ENCODE results near the gene HSF4.

HSF4 gene

DNA sequence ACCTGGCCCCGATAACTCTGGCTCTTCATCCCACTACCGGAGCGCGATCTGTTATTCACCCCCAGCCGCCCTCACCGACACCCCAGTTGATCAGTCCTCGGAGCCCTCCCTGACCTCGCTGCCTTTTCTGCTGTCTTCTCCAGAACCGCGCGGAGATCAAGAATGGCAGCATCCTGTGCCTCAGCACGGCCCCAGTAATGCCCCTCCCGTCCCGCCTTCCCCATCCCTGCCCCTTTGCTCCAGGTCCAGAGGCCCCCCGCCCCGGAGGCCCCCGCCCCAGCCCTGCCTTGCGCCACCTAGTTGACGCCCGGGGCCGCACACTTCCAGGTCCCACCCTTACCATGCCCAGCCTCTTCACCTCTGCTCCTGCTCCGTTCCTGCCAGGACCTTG lies 35.3 kb downstream of the HSF4 start:
- Histone ChIP-seq H3K4me2 (ENCODE audit: low read length) (peak overlapping the region; percentile 53), H3K4me1 (ENCODE audit: control insufficient read depth, low read depth, low read length) (no peaks in the 10 kb centered on the region), H4K5ac (ENCODE audit: low read length) (no peak overlapping the region), H3K9ac (ENCODE audit: low read length) (peak overlapping the region; percentile 62), H3K79me1 (ENCODE audit: low read length) (peaks cover under 1% of the 10 kb centered on the region), H2AK5ac (ENCODE audit: low read length) (no peak overlapping the region), H3K23ac (ENCODE audit: low read length) (no peak overlapping the region), H2BK5ac (ENCODE audit: low read length) (no peak overlapping the region), H2BK120ac (ENCODE audit: low read depth, low read length) (no peak overlapping the region), H4K8ac (ENCODE audit: low read depth, low read length) (no peak overlapping the region), H3K27ac (ENCODE audit: low read depth, low read length) (no peak overlapping the region), H3K18ac (ENCODE audit: low read length) (no peak overlapping the region), H3K4me3 (ENCODE audit: low read length) (peak overlapping the region; percentile 42), H3K4ac (ENCODE audit: low read depth, low read length) (no peak overlapping the region), H3K27me3 (ENCODE audit: insufficient read depth, low read length, poor library complexity) (no peaks in the 10 kb centered on the region), H3K56ac (ENCODE audit: low read length) (peak overlapping the region; percentile 81), H3K79me2 (ENCODE audit: control insufficient read depth, insufficient read depth, low read length) (no peaks in the 10 kb centered on the region), H2BK15ac (replicated peaks; ENCODE audit: low read depth) (no peak overlapping the region), H3K36me3 (ENCODE audit: control insufficient read depth, insufficient read depth, low read length) (peaks cover 23% of the 10 kb centered on the region)
- no CpG with 5 or more reads among the region's 22 CpGs for WGBS (ENCODE audit: extremely low coverage, insufficient coverage, low lambda C conversion rate)
- DNase-seq, result peak; percentile 61

- Histone ChIP-seq H3K23ac (ENCODE audit: low read length) (no peak overlapping the region), H2AK5ac (ENCODE audit: low read length) (no peak overlapping the region), H4K5ac (ENCODE audit: low read length) (no peak overlapping the region), H3K79me2 (ENCODE audit: control insufficient read depth, insufficient read depth, low read length) (no peaks in the 10 kb centered on the region), H3K56ac (ENCODE audit: low read length) (peak overlapping the region; percentile 30), H3K4me1 (ENCODE audit: control insufficient read depth, low read depth, low read length) (no peaks in the 10 kb centered on the region), H3K18ac (ENCODE audit: low read length) (no peak overlapping the region), H4K8ac (ENCODE audit: low read depth, low read length) (no peak overlapping the region), H3K4me2 (ENCODE audit: low read length) (no peak overlapping the region), H2BK5ac (ENCODE audit: low read length) (no peak overlapping the region), H3K79me1 (ENCODE audit: low read length) (no peaks in the 10 kb centered on the region), H3K27me3 (ENCODE audit: insufficient read depth, low read length, poor library complexity) (no peaks in the 10 kb centered on the region), H3K27ac (ENCODE audit: low read depth, low read length) (no peak overlapping the region), H2BK15ac (replicated peaks; ENCODE audit: low read depth) (no peak overlapping the region), H3K9ac (ENCODE audit: low read length) (no peak overlapping the region), H3K36me3 (ENCODE audit: control insufficient read depth, insufficient read depth, low read length) (peaks cover 19% of the 10 kb centered on the region), H3K4ac (ENCODE audit: low read depth, low read length) (no peak overlapping the region), H2BK120ac (ENCODE audit: low read depth, low read length) (no peak overlapping the region), H3K4me3 (ENCODE audit: low read length) (no peak overlapping the region)
- no CpG with 5 or more reads among the region's 8 CpGs for WGBS (ENCODE audit: extremely low coverage, insufficient coverage, low lambda C conversion rate)
- DNase-seq, result no peak
Observed at GRCh38 chr16:67200491-67200890, 35.9 kb downstream of the HSF4 start.

- Histone ChIP-seq H3K27ac (ENCODE audit: low read depth, low read length) (no peak overlapping the region), H3K4me3 (ENCODE audit: low read length) (no peak overlapping the region), H4K8ac (ENCODE audit: low read depth, low read length) (no peak overlapping the region), H4K5ac (ENCODE audit: low read length) (no peak overlapping the region), H3K9ac (ENCODE audit: low read length) (no peak overlapping the region), H3K18ac (ENCODE audit: low read length) (no peak overlapping the region), H3K4me1 (ENCODE audit: control insufficient read depth, low read depth, low read length) (no peaks in the 10 kb centered on the region), H3K27me3 (ENCODE audit: insufficient read depth, low read length, poor library complexity) (no peaks in the 10 kb centered on the region), H3K79me2 (ENCODE audit: control insufficient read depth, insufficient read depth, low read length) (no peaks in the 10 kb centered on the region), H2BK120ac (ENCODE audit: low read depth, low read length) (no peak overlapping the region), H2BK15ac (replicated peaks; ENCODE audit: low read depth) (no peak overlapping the region), H3K79me1 (ENCODE audit: low read length) (no peaks in the 10 kb centered on the region), H3K4me2 (ENCODE audit: low read length) (no peak overlapping the region), H2AK5ac (ENCODE audit: low read length) (no peak overlapping the region), H3K56ac (ENCODE audit: low read length) (no peak overlapping the region), H3K23ac (ENCODE audit: low read length) (no peak overlapping the region), H3K4ac (ENCODE audit: low read depth, low read length) (no peak overlapping the region), H2BK5ac (ENCODE audit: low read length) (no peak overlapping the region), H3K36me3 (ENCODE audit: control insufficient read depth, insufficient read depth, low read length) (peaks cover 9% of the 10 kb centered on the region)
- DNase-seq, result no peak
- no CpG with 5 or more reads among the region's 40 CpGs for WGBS (ENCODE audit: extremely low coverage, insufficient coverage, low lambda C conversion rate)
Observed at GRCh38 chr16:67201411-67202345, 37.1 kb downstream of the HSF4 start.

GRCh38 chr16:67202426-67202825 lies 37.9 kb downstream of the HSF4 start:
- no peak overlapping the region for H2BK5ac ChIP-seq (ENCODE audit: low read length)
- no peak overlapping the region for H3K27ac ChIP-seq (ENCODE audit: low read depth, low read length)
- no peak for DNase-seq
- H3K18ac ChIP-seq (ENCODE audit: low read length), result no peak overlapping the region
- no peak overlapping the region for H3K9ac ChIP-seq (ENCODE audit: low read length)
- WGBS (ENCODE audit: extremely low coverage, insufficient coverage, low lambda C conversion rate), result no CpG with 5 or more reads among the region's 12 CpGs
- H3K27me3 ChIP-seq (ENCODE audit: insufficient read depth, low read length, poor library complexity), result no peaks in the 10 kb centered on the region
- peaks cover 3% of the 10 kb centered on the region for H3K36me3 ChIP-seq (ENCODE audit: control insufficient read depth, insufficient read depth, low read length)
- no peak overlapping the region for H2AK5ac ChIP-seq (ENCODE audit: low read length)
- no peak overlapping the region for H3K56ac ChIP-seq (ENCODE audit: low read length)
- no peak overlapping the region for H4K8ac ChIP-seq (ENCODE audit: low read depth, low read length)
- H3K79me1 ChIP-seq (ENCODE audit: low read length), result no peaks in the 10 kb centered on the region
- H3K23ac ChIP-seq (ENCODE audit: low read length), result no peak overlapping the region
- H3K4me1 ChIP-seq (ENCODE audit: control insufficient read depth, low read depth, low read length), result no peaks in the 10 kb centered on the region
- no peak overlapping the region for H4K5ac ChIP-seq (ENCODE audit: low read length)
- no peak overlapping the region for H3K4me3 ChIP-seq (ENCODE audit: low read length)
- no peaks in the 10 kb centered on the region for H3K79me2 ChIP-seq (ENCODE audit: control insufficient read depth, insufficient read depth, low read length)
- H2BK120ac ChIP-seq (ENCODE audit: low read depth, low read length), result no peak overlapping the region
- H2BK15ac ChIP-seq (replicated peaks; ENCODE audit: low read depth), result no peak overlapping the region
- no peak overlapping the region for H3K4me2 ChIP-seq (ENCODE audit: low read length)
- H3K4ac ChIP-seq (ENCODE audit: low read depth, low read length), result no peak overlapping the region

- Histone ChIP-seq H3K4me1 (ENCODE audit: control insufficient read depth, low read depth, low read length) (no peaks in the 10 kb centered on the region), H3K4me2 (ENCODE audit: low read length) (no peak overlapping the region), H4K5ac (ENCODE audit: low read length) (no peak overlapping the region), H3K27ac (ENCODE audit: low read depth, low read length) (no peak overlapping the region), H3K79me2 (ENCODE audit: control insufficient read depth, insufficient read depth, low read length) (no peaks in the 10 kb centered on the region), H2BK120ac (ENCODE audit: low read depth, low read length) (no peak overlapping the region), H3K79me1 (ENCODE audit: low read length) (no peaks in the 10 kb centered on the region), H3K18ac (ENCODE audit: low read length) (no peak overlapping the region), H3K27me3 (ENCODE audit: insufficient read depth, low read length, poor library complexity) (no peaks in the 10 kb centered on the region), H3K36me3 (ENCODE audit: control insufficient read depth, insufficient read depth, low read length) (peaks cover 1% of the 10 kb centered on the region), H4K8ac (ENCODE audit: low read depth, low read length) (no peak overlapping the region), H2BK5ac (ENCODE audit: low read length) (no peak overlapping the region), H3K9ac (ENCODE audit: low read length) (no peak overlapping the region), H3K4me3 (ENCODE audit: low read length) (no peak overlapping the region), H3K23ac (ENCODE audit: low read length) (no peak overlapping the region), H3K4ac (ENCODE audit: low read depth, low read length) (no peak overlapping the region), H3K56ac (ENCODE audit: low read length) (no peak overlapping the region), H2BK15ac (replicated peaks; ENCODE audit: low read depth) (no peak overlapping the region), H2AK5ac (ENCODE audit: low read length) (no peak overlapping the region)
- no CpG with 5 or more reads among the region's 23 CpGs for WGBS (ENCODE audit: extremely low coverage, insufficient coverage, low lambda C conversion rate)
- no peak for DNase-seq
Observed at GRCh38 chr16:67202956-67203493, 38.5 kb downstream of the HSF4 start.

All from mesendoderm (in vitro differentiated cells).